Lower lobe of right lung (tissue), 2 donors: ENCODE results near the gene DOK7. TPM values are rescaled to one million over a fixed set of nuclear protein-coding genes. Genes with fewer than 3 reads are reported as not detected.

Experiments used
- ATAC-seq, 2 donors: fragments of 200-7000 bp; cut with Tn5 transposase; one replicate each; pipeline ENCODE4 v1.9.1; 2020 to 2022; ENCODE audit warnings: mild to moderate bottlenecking in 2 of 2, moderate library complexity in 2 of 2
- DNase-seq: peaks from one replicate; pipeline ENCODE4 v3.0.0-alpha.2; 2020
- H3K27ac ChIP-seq: fragments of 200-600 bp; one replicate; pipeline ENCODE4 v1.8.0; 2022
- H3K27me3 ChIP-seq: fragments of 200-600 bp; one replicate; pipeline ENCODE4 v1.8.0; 2022; ENCODE audit warnings: low read depth
- H3K36me3 ChIP-seq: fragments of 200-600 bp; one replicate; pipeline ENCODE4 v1.8.0; 2022; ENCODE audit warnings: mild to moderate bottlenecking
- H3K4me1 ChIP-seq: fragments of 200-600 bp; one replicate; pipeline ENCODE4 v1.8.0; 2022
- H3K4me3 ChIP-seq: fragments of 200-600 bp; one replicate; pipeline ENCODE4 v1.8.0; 2022; ENCODE audit warnings: mild to moderate bottlenecking
- H3K9me3 ChIP-seq: fragments of 200-600 bp; one replicate; pipeline ENCODE4 v1.8.0; 2022
- intact Hi-C: fragments of 100-400 bp; cut with DNase I; formaldehyde crosslinking; loops from one replicate; pipeline ENCODE4 v1.11.0; 2022
- total RNA-seq: library from RNA; stranded (reverse); fragmentation: NEBNext Ultra II Directional; extraction: Animal tissue kit (Norgen Biotek cat#: 25700); gene quantifications from one replicate; pipeline ENCODE4 v1.2.1, GENCODE V29; 2021
- TF ChIP-seq, protein P1 (sequence below): fragments of 200-600 bp; IDR thresholded peaks from one replicate; pipeline ENCODE4 v1.8.0; 2022; ENCODE audit warnings: antibody characterized with exemption, mild to moderate bottlenecking
- donor health status: DM: no; HTN: yes; CAD: no; lungs with severe emphysema.

DOK7 gene
- total RNA-seq, 1 donor from 2014 or later: 4.0 TPM

GRCh38 chr4:3492741-3493719 is 29.9 kb downstream of the DOK7 start:
- Histone ChIP-seq H3K27ac (no peak overlapping the region), H3K4me3 (no peak overlapping the region), H3K9me3 (no peaks in the 10 kb centered on the region), H3K4me1 (no peaks in the 10 kb centered on the region), H3K36me3 (no peaks in the 10 kb centered on the region), H3K27me3 (peaks cover 52% of the 10 kb centered on the region)
- no peak for DNase-seq
- no peak for ATAC-seq
- TF ChIP-seq, protein P1, sequence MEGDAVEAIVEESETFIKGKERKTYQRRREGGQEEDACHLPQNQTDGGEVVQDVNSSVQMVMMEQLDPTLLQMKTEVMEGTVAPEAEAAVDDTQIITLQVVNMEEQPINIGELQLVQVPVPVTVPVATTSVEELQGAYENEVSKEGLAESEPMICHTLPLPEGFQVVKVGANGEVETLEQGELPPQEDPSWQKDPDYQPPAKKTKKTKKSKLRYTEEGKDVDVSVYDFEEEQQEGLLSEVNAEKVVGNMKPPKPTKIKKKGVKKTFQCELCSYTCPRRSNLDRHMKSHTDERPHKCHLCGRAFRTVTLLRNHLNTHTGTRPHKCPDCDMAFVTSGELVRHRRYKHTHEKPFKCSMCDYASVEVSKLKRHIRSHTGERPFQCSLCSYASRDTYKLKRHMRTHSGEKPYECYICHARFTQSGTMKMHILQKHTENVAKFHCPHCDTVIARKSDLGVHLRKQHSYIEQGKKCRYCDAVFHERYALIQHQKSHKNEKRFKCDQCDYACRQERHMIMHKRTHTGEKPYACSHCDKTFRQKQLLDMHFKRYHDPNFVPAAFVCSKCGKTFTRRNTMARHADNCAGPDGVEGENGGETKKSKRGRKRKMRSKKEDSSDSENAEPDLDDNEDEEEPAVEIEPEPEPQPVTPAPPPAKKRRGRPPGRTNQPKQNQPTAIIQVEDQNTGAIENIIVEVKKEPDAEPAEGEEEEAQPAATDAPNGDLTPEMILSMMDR: no peak
- intact Hi-C loops: no loop called here

DNA sequence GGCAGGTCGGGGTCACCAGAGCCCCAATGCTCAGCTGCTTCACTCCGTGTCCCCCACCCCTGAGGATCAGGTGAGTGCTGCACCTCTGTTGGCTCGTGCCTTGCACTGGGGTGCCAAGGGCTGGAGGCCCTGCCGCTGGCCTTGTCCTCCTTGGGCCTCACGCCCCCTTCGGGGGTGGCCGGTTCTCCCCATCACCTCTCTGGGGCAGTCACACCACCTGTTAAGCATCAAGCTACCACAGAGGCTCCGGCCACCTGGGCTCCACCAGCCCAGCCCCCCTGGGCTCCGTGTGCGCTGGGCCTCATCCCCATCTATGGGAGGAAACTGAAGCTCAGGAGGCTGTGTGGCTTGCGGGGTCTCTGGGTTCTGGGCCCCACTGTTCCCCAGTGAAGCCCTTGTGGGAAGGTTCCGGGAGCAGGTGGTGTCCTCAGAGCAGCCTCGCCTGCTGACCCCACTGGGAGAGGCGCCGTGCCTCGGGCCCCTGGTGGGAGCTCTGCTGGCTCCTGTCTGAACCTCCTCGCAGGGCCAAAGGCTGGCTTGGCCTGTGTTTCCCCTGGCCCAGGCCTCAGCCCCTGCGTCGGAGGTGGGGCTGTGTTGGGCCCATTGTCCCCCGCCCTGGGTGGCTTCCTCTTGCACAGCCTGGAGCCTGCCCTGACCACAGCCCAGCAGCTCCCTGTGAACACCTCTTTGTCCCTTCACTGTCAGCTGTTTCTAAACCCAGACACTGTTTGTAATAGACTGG is 30.8 kb downstream of the DOK7 start:
- Histone ChIP-seq H3K4me3 (no peak overlapping the region), H3K36me3 (no peaks in the 10 kb centered on the region), H3K4me1 (no peaks in the 10 kb centered on the region), H3K27me3 (peaks cover 49% of the 10 kb centered on the region), H3K9me3 (no peaks in the 10 kb centered on the region), H3K27ac (no peak overlapping the region)
- TF ChIP-seq, protein P1: no peak
- ATAC-seq (no peak), DNase-seq (no peak)
- intact Hi-C loops: no loop called here

DNA sequence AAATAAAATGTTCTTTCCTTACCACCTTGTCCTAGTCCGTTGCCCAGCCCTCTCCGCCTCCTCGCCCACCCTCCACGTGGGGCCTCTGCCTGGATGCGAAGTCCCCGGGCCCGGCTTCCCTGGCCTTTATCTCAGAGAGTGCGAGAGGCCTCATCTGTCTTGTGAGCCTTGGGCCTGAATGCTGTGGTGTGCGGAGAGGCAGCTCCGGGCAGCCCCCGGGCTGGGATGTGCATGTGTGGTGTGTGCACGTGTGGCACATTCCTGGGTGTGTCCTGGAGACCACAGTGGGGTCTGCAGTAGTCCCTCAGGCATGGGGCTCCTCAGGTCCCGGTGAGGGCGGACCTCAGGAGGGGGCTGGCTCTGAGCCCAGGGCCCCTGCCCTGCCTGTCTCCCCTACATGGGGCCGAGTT is 31.4 kb downstream of the DOK7 start:
- H3K9me3 ChIP-seq: no peaks in the 10 kb centered on the region
- H3K36me3 ChIP-seq: no peaks in the 10 kb centered on the region
- DNase-seq: no peak
- no peak overlapping the region for H3K27ac ChIP-seq
- no peak for ATAC-seq
- H3K4me1 ChIP-seq: no peaks in the 10 kb centered on the region
- no peak overlapping the region for H3K4me3 ChIP-seq
- intact Hi-C loops: no loop called here
- H3K27me3 ChIP-seq: peaks cover 44% of the 10 kb centered on the region
- TF ChIP-seq, protein P1: no peak

GRCh38 chr4:3495204-3495975 is 32.3 kb downstream of the DOK7 start:
- intact Hi-C loops: no loop called here
- ATAC-seq: no peak
- Histone ChIP-seq H3K4me3 (no peak overlapping the region), H3K4me1 (no peaks in the 10 kb centered on the region), H3K9me3 (no peaks in the 10 kb centered on the region), H3K27ac (no peak overlapping the region), H3K27me3 (peaks cover 44% of the 10 kb centered on the region), H3K36me3 (no peaks in the 10 kb centered on the region)
- no peak for DNase-seq
- TF ChIP-seq, protein P1: no peak

DNA sequence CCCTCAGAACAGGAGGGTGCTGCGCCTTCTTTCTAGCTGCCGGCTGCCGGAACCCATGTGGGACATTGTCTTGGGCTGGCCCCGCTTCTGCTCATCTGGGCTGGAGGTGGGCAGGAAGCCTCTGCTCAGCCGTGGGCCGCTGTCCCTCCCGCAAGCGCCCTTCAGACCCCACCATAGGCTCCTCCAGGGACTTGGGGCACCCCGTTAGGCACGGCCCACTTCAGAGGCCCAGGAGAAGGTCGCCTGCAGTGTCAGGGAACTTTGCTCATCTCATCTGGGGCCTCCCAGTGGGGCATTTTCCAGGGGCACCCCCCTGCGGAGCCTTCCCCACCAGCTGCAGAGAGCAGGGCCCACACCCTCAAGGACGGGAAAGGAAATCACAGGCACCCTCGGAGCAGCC is 32.9 kb downstream of the DOK7 start:
- Histone ChIP-seq H3K27me3 (peaks cover 44% of the 10 kb centered on the region), H3K4me1 (no peaks in the 10 kb centered on the region), H3K9me3 (no peaks in the 10 kb centered on the region), H3K36me3 (peaks cover 3% of the 10 kb centered on the region), H3K27ac (no peak overlapping the region), H3K4me3 (no peak overlapping the region)
- TF ChIP-seq, protein P1: no peak
- DNase-seq: no peak
- intact Hi-C loops: no loop called here
- no peak for ATAC-seq
